Stimulated activated CD4-positive, alpha-beta T cell treated with anti-CD3 and anti-CD28 coated beads, Interleukin-12 subunit alpha, Interleukin-12 subunit beta, amount 100 ng/mL, for 48 hours (primary cell): Measurements from ENCODE around the gene HTR3D.
"Not testable (repeated sequence)": the region's sequence is repeated elsewhere in the genome, so short reads cannot be mapped to it uniquely, and the experiment has no call there.

Experiments
- DNase-seq, 3 donors: peaks; one replicate each; pipeline ENCODE4 v3.0.0-alpha.2; 2020; ENCODE audit warnings: low read depth in 2 of 3, low spot score in 1 of 3

Gene HTR3D

DNA sequence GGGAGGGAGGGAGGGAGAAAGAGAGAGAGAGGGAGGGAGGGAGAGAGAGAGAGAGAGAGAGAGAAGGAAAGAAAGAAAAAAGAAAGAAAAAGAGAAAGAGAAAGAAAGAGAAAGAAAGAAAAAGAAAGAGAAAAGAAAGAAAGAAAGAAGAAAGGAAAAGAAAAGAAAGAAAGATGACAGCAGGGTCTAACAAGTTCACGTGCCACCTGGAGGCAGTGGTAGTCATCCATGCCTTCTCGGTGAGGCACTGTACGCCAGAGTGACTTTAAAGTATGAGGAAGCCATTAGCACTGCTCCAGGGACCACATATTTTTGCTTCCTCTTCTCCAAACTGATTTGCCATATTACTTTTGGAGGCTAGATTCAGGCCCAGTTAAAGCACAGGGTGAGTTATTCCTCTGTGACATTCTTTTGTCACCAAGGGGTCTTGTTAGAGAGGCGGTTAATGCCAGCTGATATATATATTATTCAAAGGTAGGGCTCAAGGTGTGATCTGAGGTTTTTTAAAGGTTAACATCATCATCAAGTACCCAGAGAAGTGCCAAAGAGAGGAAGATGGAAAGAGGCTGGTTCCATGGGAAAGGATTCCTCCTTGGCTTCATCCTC, at the start of gene HTR3D:
Gene HTR3D (plus strand): TSS at position 556 of the 606 bp plus-strand sequence. CDS start 0 bp downstream, at position 556.
- no peak for DNase-seq

DNA sequence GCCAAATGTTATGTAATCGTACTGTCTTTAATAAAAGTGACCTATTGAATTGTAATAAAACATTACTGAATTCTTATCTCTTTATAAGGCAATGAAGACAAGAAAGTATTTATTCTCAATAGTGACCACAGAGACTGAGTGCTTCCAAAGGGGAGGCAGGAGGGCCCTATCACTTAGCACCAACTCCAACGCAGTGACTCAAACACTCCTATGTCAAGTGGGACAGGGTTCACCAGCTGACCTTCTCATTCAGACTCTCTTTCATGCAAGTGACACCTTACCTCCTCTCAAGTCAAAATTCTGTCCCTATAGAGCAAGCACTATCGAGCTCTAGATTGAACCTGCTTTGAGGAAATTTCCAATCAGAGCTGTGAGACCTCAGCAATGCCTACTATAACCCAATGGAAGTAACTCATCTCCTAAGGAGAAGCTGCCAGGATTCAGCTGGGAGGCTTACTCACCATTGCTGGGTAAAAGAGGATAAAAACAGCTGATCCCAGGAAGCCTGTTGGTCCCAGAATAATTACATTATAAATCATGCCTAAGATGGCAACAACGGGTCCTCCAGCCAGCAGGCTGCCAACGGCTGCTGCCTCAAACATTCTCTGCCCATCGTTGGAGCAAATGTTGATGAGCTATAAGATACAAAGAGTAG, 49.4 kb upstream of the HTR3D start:
- DNase-seq: no peak

GRCh38 chr3:183984127-183984740, 47.3 kb upstream of the HTR3D start:
- no peak for DNase-seq

DNA sequence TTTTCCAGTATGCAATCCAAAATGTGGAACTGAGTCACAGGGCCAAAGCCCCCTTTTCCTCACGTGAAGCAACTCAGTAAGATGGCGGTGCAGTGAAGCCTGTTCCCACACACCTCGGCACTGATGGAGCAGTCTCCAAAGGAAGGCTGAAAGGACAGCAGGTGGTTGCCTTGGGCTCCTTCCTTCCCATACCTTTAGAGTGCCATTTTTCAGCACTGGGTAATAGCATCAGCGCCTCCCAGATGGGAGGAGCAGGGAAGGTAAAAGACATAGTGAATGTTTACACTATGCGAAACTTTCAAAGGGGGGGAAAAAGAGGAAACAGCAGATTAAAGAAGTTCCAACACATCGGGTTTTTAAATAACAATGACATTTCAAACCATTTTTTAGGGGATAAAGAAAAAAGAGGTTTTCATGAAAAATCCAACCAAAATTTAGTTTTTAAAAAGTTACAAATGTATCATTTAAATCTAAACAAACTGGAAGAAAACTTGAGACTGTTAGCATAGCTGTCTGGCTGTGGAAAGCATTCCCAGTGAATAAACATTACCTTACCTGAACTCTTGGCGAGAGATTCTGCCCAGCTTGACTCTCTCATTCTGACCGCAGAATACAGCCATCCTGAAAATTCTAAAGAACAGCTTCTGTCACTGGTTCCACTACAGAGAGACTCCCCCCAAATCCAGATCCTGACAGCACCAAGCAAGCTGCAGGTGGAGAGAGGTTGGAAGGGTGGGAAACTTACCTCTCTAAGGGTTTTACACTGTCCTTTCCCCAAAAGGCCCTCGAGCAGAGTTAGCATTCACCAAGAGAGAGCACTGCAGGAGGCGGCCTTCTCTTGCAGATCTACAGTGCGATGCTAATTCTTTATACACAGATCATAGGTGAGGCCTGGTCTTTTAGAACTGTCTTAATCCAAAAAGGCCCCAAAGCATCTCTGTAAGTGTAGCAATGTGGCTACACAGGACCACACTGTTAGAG, 46.5 kb upstream of the HTR3D start:
- no peak for DNase-seq

DNA sequence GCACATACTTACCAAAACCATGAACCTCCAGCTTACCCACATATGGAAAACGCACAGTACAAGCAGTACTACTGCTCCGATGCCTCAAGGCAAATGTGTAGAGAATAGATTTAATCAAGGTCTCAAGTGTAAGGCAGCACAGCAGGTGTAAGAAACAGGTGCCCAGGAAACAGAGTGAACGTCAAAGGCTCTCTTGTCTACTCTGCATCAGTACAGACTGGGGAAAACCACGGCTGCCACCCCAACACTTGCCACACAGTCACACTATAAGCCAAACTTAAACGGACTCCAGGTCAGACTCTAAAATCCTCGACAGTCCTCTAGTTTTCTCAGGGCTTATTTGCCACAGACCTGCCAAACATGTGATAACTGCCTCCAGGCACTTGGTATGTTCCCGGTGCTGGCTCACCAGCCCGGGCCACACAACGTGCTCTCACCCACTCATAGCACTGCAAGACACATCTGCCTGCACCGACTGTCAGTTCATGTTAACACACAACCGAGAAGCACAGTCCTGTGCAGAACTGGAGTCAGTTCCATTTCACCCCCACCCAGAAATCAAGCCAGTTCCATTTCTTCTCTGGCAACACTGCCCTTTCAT, 44.4 kb upstream of the HTR3D start:
- no peak for DNase-seq

DNA sequence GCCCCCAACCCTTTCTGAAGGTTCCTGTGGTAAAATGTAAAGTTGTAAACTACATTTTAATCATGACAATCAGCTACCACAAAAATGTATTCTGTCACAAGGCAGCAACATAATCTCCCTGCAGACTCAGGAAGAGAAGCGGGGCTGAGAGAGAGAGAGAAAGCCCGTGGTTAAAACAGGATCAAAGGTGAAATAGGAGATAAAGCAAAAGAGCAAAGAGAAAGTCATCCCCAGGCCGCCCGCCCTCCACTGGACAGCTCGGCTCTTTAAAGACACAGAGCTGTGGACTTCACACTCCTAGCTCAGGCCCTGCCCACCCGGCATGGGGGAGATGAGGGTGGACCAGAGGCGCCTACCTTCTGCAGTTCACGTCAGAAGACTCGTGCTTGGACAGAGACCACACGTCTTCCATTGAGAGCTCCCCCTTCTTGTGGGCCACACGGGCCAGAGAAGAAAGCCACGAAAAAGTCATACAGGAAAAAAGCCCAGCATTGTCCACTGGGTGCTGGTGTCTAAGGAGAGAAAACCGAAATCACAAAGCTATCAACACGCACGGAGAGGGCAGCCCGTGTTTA, 43.2 kb upstream of the HTR3D start:
- DNase-seq: no peak

GRCh38 chr3:183991403-183991802, 40.1 kb upstream of the HTR3D start:
- DNase-seq: no peak

DNA sequence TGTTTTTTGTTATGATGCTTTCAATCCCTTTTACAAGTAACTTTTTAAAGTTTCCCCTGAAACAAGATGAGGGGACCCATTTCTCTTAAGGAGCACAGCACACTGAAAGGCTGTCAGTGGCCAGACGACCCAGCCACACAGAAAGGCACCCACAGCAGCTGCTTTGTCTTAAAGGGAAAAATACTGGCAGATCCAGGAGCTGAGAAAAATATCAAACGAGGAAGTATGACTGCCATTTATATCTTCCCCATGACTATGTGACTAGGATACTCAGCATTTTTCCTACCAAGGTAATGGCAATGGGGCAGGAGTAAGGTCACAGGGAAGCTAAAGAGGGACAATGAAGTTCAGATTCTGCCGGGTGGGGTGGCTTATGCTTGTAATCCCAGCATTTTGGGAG, 29.8 kb upstream of the HTR3D start:
- DNase-seq: no peak

GRCh38 chr3:184002469-184002868, 29.1 kb upstream of the HTR3D start:
- DNase-seq: no peak

DNA sequence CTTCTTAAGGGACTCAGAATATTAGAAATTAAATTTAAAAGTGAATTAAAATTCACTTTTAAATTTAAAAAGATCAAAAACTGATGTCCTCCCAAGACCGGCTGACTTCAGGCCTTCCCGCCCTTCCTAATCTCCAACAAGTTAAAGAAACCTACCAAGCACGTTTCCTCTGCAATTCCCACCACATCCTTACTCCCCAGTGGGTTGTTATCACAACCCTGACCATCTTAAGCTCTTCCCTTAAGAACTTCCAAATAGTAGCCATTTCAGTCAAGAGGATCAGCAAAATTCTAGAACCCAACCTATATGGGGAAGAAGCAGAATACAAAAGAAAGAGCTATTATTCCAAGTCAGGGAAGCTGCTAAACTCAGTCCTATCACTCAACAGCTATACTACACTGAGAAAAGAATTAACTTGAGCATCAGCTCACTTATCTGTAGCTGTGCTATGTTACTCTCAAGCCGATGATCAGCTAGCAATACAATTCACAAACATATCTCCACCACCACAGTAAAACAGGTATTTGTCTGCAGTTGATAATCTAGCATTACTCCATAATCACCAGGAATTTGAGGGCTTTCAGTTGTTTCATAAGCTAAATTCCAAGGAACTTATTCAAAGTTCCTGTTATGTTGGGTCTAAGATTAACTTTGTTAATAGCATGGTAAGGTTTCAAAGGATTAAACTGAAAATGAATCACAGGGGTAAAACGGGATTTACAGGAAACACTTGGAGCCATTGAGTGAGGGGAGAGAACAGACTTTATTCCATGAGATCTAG, 28.2 kb upstream of the HTR3D start:
- DNase-seq: no peak

DNA sequence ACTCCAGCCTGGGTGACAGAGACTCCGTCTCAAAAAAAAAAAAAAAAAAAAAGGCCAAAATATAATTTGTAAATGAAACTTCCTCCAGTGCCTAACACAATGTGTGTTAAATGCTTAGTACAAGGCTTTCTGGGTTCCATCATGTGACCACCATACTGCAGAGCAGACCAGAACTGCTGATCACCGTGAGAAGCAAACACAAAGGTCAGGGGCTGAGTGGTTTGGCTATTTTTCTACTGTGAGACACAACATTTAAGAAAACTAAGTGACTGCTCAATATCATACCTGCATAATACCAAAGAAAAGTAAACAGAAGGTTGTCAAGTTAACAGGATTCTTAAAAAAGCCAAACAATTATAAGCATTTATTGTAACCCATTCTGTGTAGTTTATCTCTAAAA, 27.1 kb upstream of the HTR3D start:
- no peak for DNase-seq

DNA sequence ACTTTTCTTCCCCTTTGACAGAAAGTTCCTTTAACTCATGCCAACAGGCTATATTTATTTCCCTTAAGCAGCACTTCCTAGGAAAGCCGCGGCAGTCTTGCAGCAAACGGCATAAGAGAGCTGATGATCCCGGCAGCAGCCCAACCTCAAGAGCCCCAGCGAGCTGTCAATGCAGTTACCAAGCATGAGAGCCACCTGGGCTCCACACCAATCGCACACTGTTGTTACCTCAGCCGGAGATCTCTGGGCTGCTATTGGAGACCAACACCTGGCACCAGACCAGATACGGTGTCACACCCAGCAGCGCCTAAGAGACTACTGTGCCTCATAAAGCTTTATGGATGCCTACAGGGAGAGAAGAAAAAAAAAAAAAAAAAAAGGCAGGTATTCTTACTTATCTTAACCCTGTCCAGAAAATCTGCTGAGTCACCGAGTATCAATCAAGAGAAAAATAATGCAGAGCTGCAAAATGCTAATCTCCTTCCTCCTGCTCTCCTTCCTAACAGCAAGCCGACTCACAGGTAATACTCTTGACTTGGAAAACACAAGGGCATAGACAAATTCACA, 25.5 kb upstream of the HTR3D start:
- no peak for DNase-seq

DNA sequence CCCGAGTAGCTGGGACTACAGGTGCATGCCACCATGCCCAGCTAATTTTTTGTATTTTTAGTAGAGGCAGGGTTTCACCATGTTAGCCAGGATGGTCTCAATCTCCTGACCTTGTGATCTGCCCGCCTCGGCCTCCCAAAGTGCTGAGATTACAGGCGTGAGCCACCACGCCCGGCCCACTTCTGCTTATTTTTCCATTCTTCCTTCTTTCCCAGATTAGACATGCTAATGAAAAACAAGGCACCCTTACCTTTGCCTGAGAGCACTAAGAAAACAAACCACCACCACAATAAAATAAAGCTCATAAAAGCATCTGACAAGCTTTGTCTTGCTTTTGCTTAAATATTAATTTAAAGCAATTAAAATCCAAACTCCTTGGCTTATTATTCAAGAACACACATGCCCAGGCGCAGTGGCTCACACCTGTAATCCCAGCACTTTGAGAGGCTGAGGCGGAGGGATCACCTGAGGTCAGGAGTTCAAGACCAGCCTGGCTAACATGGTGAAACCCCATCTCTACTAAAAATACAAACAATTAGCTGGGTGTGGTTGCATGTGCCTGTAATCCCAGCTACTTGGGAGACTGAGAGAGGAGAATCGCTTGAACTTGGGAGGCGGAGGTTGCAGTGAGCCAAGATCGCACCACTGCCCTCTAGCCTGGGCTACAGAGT, 24.3 kb upstream of the HTR3D start:
- not testable (repeated sequence) for DNase-seq

- no peak for DNase-seq
These were observed 23.4 kb upstream of the HTR3D start for GRCh38 chr3:184008161-184008560.

- no peak for DNase-seq
These were observed 20.2 kb upstream of the HTR3D start for GRCh38 chr3:184011230-184011876.

DNA sequence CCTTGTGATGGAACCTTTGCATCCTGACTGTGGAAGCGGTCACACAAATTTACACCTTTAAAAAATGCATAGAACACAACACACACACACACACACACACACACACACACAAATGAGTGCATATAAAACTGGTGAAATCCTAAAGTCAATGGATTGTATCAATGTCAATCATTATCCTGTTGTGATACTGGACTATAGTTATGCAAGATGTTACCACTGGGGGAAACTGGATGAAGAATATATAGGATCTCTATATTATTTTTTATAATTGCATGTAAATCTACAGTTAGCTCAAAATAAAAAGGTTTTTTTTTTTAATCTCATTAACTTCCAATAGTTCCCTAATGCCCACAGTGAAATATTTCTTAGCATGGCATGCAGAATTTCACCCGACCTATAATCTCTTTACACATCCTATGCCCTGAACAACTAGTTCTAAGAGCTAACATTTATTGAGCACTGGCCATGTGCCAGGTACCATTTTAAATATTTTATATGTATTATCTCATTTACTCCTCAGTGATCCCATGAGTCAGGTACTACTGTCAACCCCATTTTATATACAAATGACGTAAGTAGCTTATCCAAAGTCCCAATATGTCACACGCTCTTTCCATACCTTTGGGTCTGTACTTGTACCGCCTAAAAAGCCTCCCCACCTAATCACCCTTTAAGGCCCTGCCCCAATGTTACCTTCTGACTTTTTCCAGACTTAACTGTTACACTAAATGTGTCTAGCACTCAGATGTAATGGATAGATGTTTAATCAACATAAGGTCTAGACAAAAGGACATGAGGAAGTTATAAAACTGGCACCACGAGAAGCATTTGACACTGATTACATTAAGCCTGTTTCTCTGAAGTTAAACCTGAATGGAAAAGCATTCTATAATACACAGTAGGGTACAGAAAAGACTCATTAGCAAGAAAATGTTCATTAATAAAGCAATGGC, 19.3 kb upstream of the HTR3D start:
- no peak for DNase-seq

- no peak for DNase-seq
These were observed 16.0 kb upstream of the HTR3D start for GRCh38 chr3:184015381-184016019.
